GM18858 (cell line): ENCODE results near the gene ANAPC4.

Experiments used
- ATAC-seq: cut with Tn5 transposase; IDR thresholded peaks from one replicate; pipeline ENCODE4 v1.9.1; 2021; ENCODE audit not compliant: unreplicated experiment

The ANAPC4 gene

GRCh38 chr4:25430630-25431029 is 53.6 kb downstream of the ANAPC4 start:
- ATAC-seq = no peak

- no peak for ATAC-seq
Measured at GRCh38 chr4:25433966-25434827, 57.1 kb downstream of the ANAPC4 start.

- ATAC-seq = no peak
Measured at GRCh38 chr4:25437926-25438325, 60.9 kb downstream of the ANAPC4 start.

- peak; percentile 76 for ATAC-seq
Measured at GRCh38 chr4:25439918-25440477, 62.9 kb downstream of the ANAPC4 start.

GRCh38 chr4:25440478-25441030 is 63.5 kb downstream of the ANAPC4 start:
- no peak for ATAC-seq

GRCh38 chr4:25441519-25442117 is 64.6 kb downstream of the ANAPC4 start:
- no peak for ATAC-seq

- ATAC-seq = no peak
Measured at GRCh38 chr4:25442863-25443307, 65.8 kb downstream of the ANAPC4 start.

- ATAC-seq = no peak
Measured at GRCh38 chr4:25443851-25444250, 66.8 kb downstream of the ANAPC4 start.

GRCh38 chr4:25446611-25447010 is 69.5 kb downstream of the ANAPC4 start:
- no peak for ATAC-seq

GRCh38 chr4:25448379-25449109 is 71.5 kb downstream of the ANAPC4 start:
- no peak for ATAC-seq

- no peak for ATAC-seq
Measured at GRCh38 chr4:25449270-25449669, 72.2 kb downstream of the ANAPC4 start.

- ATAC-seq = no peak
Measured at GRCh38 chr4:25449688-25450087, 72.6 kb downstream of the ANAPC4 start.

- no peak for ATAC-seq
Measured at GRCh38 chr4:25450491-25450901, 73.4 kb downstream of the ANAPC4 start.

GRCh38 chr4:25451676-25452075 is 74.6 kb downstream of the ANAPC4 start:
- ATAC-seq = no peak

GRCh38 chr4:25452081-25452480 is 75.0 kb downstream of the ANAPC4 start:
- ATAC-seq = no peak

GRCh38 chr4:25454476-25454875 is 77.4 kb downstream of the ANAPC4 start:
- ATAC-seq = no peak

- no peak for ATAC-seq
Measured at GRCh38 chr4:25457053-25457715, 80.1 kb downstream of the ANAPC4 start.

- ATAC-seq = no peak
Measured at GRCh38 chr4:25466966-25467697, 90.1 kb downstream of the ANAPC4 start.

GRCh38 chr4:25467843-25468242 is 90.8 kb downstream of the ANAPC4 start:
- ATAC-seq = no peak
